GM12878 (cell line): ENCODE results near the gene GHDC. TPM values are rescaled to one million over a fixed set of nuclear protein-coding genes. Genes with fewer than 3 reads are reported as not detected.

Source experiments
- ATAC-seq: fragments of 200-7000 bp; cut with Tn5 transposase; 3 replicates; pipeline ENCODE4 v1.9.1; 2020; ENCODE audit warnings: mild to moderate bottlenecking, moderate library complexity
- BruUV-seq: library from RNA; stranded (reverse); fragments of 400-500 nt; replicated peaks from 2 replicates; lab custom pipeline; 2021; lab: Mats Ljungman, UMichigan
- CTCF ChIA-PET: fragments of 300-600 bp; sonication (Branson Sonifier 250); formaldehyde crosslinking; extraction: SDS; loops from one replicate; lab custom pipeline; 2021; ENCODE audit warnings: inconsistent platforms; lab: Yijun Ruan, JAX
- POLR2A ChIA-PET: fragments of 350-600 bp; formaldehyde crosslinking; extraction: SDS; loops from one replicate; lab custom pipeline; 2021; ENCODE audit warnings: inconsistent platforms; lab: Charles Lee
- RAD21 ChIA-PET: fragments of 300-600 bp; sonication (Branson Sonifier 250); formaldehyde crosslinking; loops from one replicate; lab custom pipeline; 2023; ENCODE audit warnings: antibody characterized with exemption; ENCODE audit not compliant: unreplicated experiment; lab: Charles Lee
- SMC1A ChIA-PET: fragments of 300-600 bp; sonication (Branson Sonifier 250); formaldehyde crosslinking; loops from one replicate; lab custom pipeline; 2023; ENCODE audit not compliant: unreplicated experiment, uncharacterized antibody; lab: Charles Lee
- DNase-seq: peaks from one replicate; pipeline ENCODE4 v3.0.0-alpha.2; 2011; ENCODE audit warnings: low read depth, low spot score
- FAIRE-seq: peaks from 3 replicates; lab custom pipeline; 2011; peaks lifted over from hg19 to GRCh38; lab: Jason Lieb, UNC
- H2AFZ ChIP-seq: 2 replicates; pipeline ENCODE4 v1.6.0; 2011; ENCODE audit warnings: low read depth, low read length, control low read depth; ENCODE audit not compliant: control insufficient read depth
- H3K27ac ChIP-seq: 2 replicates; pipeline ENCODE4 v1.5.1; 2011; ENCODE audit warnings: control low read depth; ENCODE audit not compliant: control insufficient read depth, insufficient read depth
- H3K27me3 ChIP-seq, 2 experiments: replicated peaks in 1 of 2; 2 replicates each; pipeline versions ENCODE4 v1.6.0 to v1.6.1; 2011; ENCODE audit warnings: low read length in 1 of 2; ENCODE audit not compliant: control insufficient read depth in 2 of 2, insufficient read depth in 2 of 2
- H3K36me3 ChIP-seq, 2 experiments: 2 replicates each; pipeline ENCODE4 v1.5.1; 2011; ENCODE audit warnings: low read length in 1 of 2; ENCODE audit not compliant: control insufficient read depth in 2 of 2, insufficient read depth in 2 of 2
- H3K4me1 ChIP-seq: 2 replicates; pipeline ENCODE4 v1.6.1; 2011; ENCODE audit warnings: mild to moderate bottlenecking, low read length, moderate library complexity, mixed read lengths; ENCODE audit not compliant: control insufficient read depth, insufficient read depth
- H3K4me2 ChIP-seq: 2 replicates; pipeline ENCODE4 v1.6.0; 2011; ENCODE audit warnings: control low read depth; ENCODE audit not compliant: control insufficient read depth, insufficient read depth
- H3K4me3 ChIP-seq: fragments of 200-600 bp; sonication (generic); 2 replicates; pipeline ENCODE4 v1.5.1; 2016
- H3K79me2 ChIP-seq: 2 replicates; pipeline ENCODE4 v1.6.0; 2011; ENCODE audit warnings: low read length; ENCODE audit not compliant: control insufficient read depth, insufficient read depth
- H3K9ac ChIP-seq: 2 replicates; pipeline ENCODE4 v1.8.0; 2011; ENCODE audit warnings: low read length, control low read depth, mixed read lengths; ENCODE audit not compliant: control insufficient read depth, insufficient read depth
- H3K9me3 ChIP-seq: replicated peaks from 3 replicates; pipeline ENCODE4 v1.5.1; 2011; ENCODE audit warnings: mild to moderate bottlenecking, low read length; ENCODE audit not compliant: control insufficient read depth, insufficient read depth
- H4K20me1 ChIP-seq: 2 replicates; pipeline ENCODE4 v1.6.0; 2011; ENCODE audit not compliant: control insufficient read depth, insufficient read depth
- BHLHE40 ChIP-seq, 2 experiments: fragments of 450-650 bp in 1 of 2; IDR thresholded peaks; 2 replicates each; pipeline ENCODE4 v1.6.1; 2011 to 2017; ENCODE audit warnings: low read depth in 2 of 2, borderline replicate concordance in 1 of 2, improper control_type of control experiment in 1 of 2, low read length in 1 of 2, mild to moderate bottlenecking in 1 of 2
- ESRRA ChIP-seq: IDR thresholded peaks from 2 replicates; pipeline ENCODE4 v1.6.1; 2012; ENCODE audit warnings: mild to moderate bottlenecking, low read length, improper control_type of control experiment
- RBBP5 ChIP-seq: fragments of 200-600 bp; sonication (generic); conservative IDR thresholded peaks from 2 replicates; pipeline ENCODE4 v1.6.1; 2016
- TARDBP ChIP-seq: IDR thresholded peaks from 2 replicates; pipeline ENCODE4 v1.6.1; 2016; ENCODE audit warnings: borderline replicate concordance
- WGBS: methylation state at CpG from one replicate; pipeline ENCODE4 v1.1.6; 2016; ENCODE audit warnings: low lambda C conversion rate; ENCODE audit not compliant: insufficient replicate concordance, insufficient coverage; ENCODE audit errors: missing lambda C conversion rate; 5-methylcytosine and 5-hydroxymethylcytosine counted together
- in situ Hi-C: fragments of 300-500 bp; cut with MboI; formaldehyde crosslinking; loops from 9 replicates; pipeline ENCODE4 v1.14.3; 2018; ENCODE audit warnings: mixed read lengths
- intact Hi-C: fragments of 100-400 bp; cut with micrococcal nuclease; formaldehyde crosslinking; loops from one replicate; pipeline ENCODE4 v1.14.2; 2022; ENCODE audit not compliant: unreplicated experiment
- polyA plus RNA-seq, 11 experiments: library from polyadenylated mRNA; depleted of rRNA in 4 of 11; unstranded in 6 of 11; stranded (reverse) in 5 of 11; fragments of >200 nt; fragmentation: Nextera tagmentation in 4 of 11; fragmentation: Illumina TruSeq in 1 of 11; extraction: Ambion mirVana in 4 of 11; extraction: Trizol in 1 of 11; gene quantifications; 1 replicate in 1 of 11; 2 replicates in 10 of 11; pipeline versions ENCODE4 v1.2.1 to v1.2.3, GENCODE V29; 2011 to 2016; ENCODE audit warnings: inconsistent platforms in 2 of 11, missing spikeins in 2 of 11, low read depth in 1 of 11
- total RNA-seq, 4 experiments: library from RNA; depleted of rRNA in 3 of 4; stranded (reverse); fragments of >200 nt in 3 of 4; fragmentation: Illumina TruSeq in 1 of 4; extraction: Trizol in 1 of 4; gene quantifications; 2 replicates each; pipeline versions ENCODE4 v1.2.1 to v1.2.3, GENCODE V29; 2013 to 2021
- TF ChIP-seq, protein P1 (sequence below): fragments of 450-650 bp; IDR thresholded peaks from 2 replicates; pipeline ENCODE4 v1.6.1; 2017; ENCODE audit warnings: mild to moderate bottlenecking, low read depth, inconsistent platforms; ENCODE audit not compliant: poor library complexity, severe bottlenecking

Gene GHDC
- total and polyA plus RNA-seq, 10 of the 15 experiments (the other 5 are each of a cell fraction or from before 2014, with no cell fraction given), result 0.72 to 20.6 (median 12.9) TPM

DNA sequence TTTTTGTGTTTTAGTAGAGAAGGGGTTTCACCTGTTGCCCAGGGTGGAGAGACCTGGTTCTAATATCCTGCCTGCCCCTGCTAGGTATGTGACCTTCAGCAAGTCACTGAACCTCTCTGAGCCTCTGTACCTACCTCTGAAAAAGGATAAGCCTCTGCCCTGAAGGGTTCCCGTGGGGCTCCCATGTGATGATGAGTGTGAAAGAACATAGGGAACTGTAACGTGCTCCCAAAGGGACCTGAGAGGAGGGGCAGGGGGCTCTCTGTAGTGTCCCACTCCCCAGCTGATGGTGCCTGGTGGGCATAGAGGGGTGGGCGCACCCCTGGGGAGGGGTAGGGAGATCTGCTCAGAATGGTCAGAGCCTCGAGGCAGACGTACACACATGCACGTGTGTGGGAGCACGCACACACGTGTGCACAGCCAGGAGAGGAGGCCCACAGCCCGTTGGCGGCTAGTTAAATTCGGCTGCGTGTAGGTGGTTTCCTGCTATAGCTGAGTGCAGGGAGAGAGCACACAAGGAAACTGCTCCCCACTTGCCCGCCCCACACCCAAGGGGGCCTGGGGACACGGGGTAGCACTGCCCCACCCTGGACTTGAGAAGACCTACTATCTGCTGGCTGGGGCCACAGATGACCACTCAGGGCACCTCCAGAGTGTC is 20.0 kb downstream of the GHDC start:
- no peak overlapping the region for H2AFZ ChIP-seq
- ChIA-PET CTCF (no interaction called here), RAD21 (no interaction called here), SMC1A (no interaction called here), POLR2A (no interaction called here)
- no peak overlapping the region for H3K4me2 ChIP-seq
- no peaks in the 10 kb centered on the region for H3K79me2 ChIP-seq
- no peak overlapping the region for H3K9ac ChIP-seq
- no peak for DNase-seq
- no peaks in the 10 kb centered on the region for H3K9me3 ChIP-seq
- peak in 1 of 2 experiments; percentile 62; a peak in 2 of 4 replicates for TF ChIP-seq BHLHE40 (IDR thresholded peaks at IDR 0.05; ENCODE audit: borderline replicate concordance in 1 of 2, low read depth in 2 of 2, low read length in 1 of 2)
- no peak for TF ChIP-seq RBBP5
- no peaks in the 10 kb centered on the region for H3K27me3 ChIP-seq
- in situ Hi-C loops (no loop called here), intact Hi-C loops (no loop called here)
- no peak overlapping the region for H3K4me3 ChIP-seq
- WGBS, result 36% methylated on average over 14 of the region's 14 CpGs
- BruUV-seq, result no TSS peak
- ATAC-seq, result no peak
- FAIRE-seq, result no peak
- no peak overlapping the region for H3K27ac ChIP-seq
- no peaks in the 10 kb centered on the region for H3K36me3 ChIP-seq
- no peaks in the 10 kb centered on the region for H4K20me1 ChIP-seq
- peaks cover 15% of the 10 kb centered on the region for H3K4me1 ChIP-seq

DNA sequence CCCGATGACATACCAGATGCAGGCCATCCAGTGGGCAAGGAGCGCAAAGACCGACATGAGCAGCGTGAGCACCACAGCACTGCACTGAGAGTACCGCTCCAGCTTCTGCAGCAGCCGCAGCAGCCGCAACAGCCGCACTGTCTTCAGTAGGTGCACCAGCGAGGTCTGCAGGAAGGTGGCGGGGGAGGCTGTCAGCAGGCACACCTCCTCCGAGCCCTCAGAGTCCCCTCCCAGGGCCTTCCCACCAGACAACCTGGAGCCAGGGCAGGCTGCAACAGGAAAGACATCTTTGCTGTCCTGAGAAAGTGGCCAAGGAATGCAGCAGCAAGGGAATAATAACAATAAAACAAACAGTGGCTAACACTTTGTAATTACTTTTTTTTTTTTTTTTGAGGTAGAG is 22.5 kb downstream of the GHDC start:
- SMC1A ChIA-PET, result no interaction called here
- Histone ChIP-seq H3K9me3 (no peaks in the 10 kb centered on the region), H4K20me1 (no peaks in the 10 kb centered on the region), H3K27me3 (no peaks in the 10 kb centered on the region), H3K27ac (no peak overlapping the region), H3K79me2 (no peaks in the 10 kb centered on the region), H3K4me2 (no peak overlapping the region), H3K4me3 (no peak overlapping the region), H3K36me3 (no peaks in the 10 kb centered on the region), H3K9ac (no peak overlapping the region), H3K4me1 (no peaks in the 10 kb centered on the region; the same call in 1 of the 2 replicates), H2AFZ (no peak overlapping the region)
- no peak for DNase-seq
- no peak for ATAC-seq
- no peak for FAIRE-seq
- intact Hi-C loops (no loop called here), in situ Hi-C loops (no loop called here)
- no TSS peak for BruUV-seq
- CTCF ChIA-PET, result interaction anchor here (0.6 to 1.2 kb wide), 2 partner anchors 10 to 414 kb away, joined by 3 to 4 read pairs; partner anchors contain the start of gene KCNH4
- RAD21 ChIA-PET, result interaction anchor here (0.6 kb wide), 2 partner anchors 19 to 63 kb away, joined by 3 to 4 read pairs; no protein-coding TSS in a partner anchor
- POLR2A ChIA-PET, result interaction anchor here (0.6 to 0.7 kb wide), 2 partner anchors 14 to 24 kb away, joined by 3 read pairs; no protein-coding TSS in a partner anchor
- WGBS, result 80% methylated on average over 11 of the region's 11 CpGs
- TF ChIP-seq, protein P1, sequence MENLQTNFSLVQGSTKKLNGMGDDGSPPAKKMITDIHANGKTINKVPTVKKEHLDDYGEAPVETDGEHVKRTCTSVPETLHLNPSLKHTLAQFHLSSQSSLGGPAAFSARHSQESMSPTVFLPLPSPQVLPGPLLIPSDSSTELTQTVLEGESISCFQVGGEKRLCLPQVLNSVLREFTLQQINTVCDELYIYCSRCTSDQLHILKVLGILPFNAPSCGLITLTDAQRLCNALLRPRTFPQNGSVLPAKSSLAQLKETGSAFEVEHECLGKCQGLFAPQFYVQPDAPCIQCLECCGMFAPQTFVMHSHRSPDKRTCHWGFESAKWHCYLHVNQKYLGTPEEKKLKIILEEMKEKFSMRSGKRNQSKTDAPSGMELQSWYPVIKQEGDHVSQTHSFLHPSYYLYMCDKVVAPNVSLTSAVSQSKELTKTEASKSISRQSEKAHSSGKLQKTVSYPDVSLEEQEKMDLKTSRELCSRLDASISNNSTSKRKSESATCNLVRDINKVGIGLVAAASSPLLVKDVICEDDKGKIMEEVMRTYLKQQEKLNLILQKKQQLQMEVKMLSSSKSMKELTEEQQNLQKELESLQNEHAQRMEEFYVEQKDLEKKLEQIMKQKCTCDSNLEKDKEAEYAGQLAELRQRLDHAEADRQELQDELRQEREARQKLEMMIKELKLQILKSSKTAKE, result no peak
- TF ChIP-seq ESRRA, result no peak
- TF ChIP-seq TARDBP, result no peak
